OCI-LY7 (cell line): ENCODE measurements around the gene TOP3A. TPM values are rescaled to one million over a fixed set of nuclear protein-coding genes. Genes with fewer than 3 reads are reported as not detected.
"Not testable (repeated sequence)": the region's sequence is repeated elsewhere in the genome, so short reads cannot be mapped to it uniquely, and the experiment has no call there.

ENCODE experiments used
- BruUV-seq: library from RNA; stranded (reverse); fragments of 400-500 nt; replicated peaks from 2 replicates; lab custom pipeline; 2021; lab: Mats Ljungman, UMichigan
- CTCF ChIA-PET: fragments of 300-600 bp; sonication (Branson Sonifier 250); formaldehyde crosslinking; loops from one replicate; lab custom pipeline; 2022; ENCODE audit warnings: antibody characterized with exemption; ENCODE audit not compliant: unreplicated experiment; lab: Charles Lee
- POLR2A ChIA-PET: fragments of 300-600 bp; sonication (Branson Sonifier 250); formaldehyde crosslinking; loops from one replicate; lab custom pipeline; 2022; ENCODE audit warnings: antibody characterized with exemption; lab: Charles Lee
- DNase-seq: peaks from one replicate; pipeline ENCODE4 v3.0.0-alpha.2; 2015; ENCODE audit warnings: low spot score
- H2AFZ ChIP-seq: fragments of 200-600 bp; sonication (generic), shearing (Covaris generic); 2 replicates; pipeline ENCODE4 v1.6.1; 2014; ENCODE audit warnings: mild to moderate bottlenecking, antibody characterized with exemption, low read length, moderate library complexity
- H3K27ac ChIP-seq: fragments of 200-600 bp; sonication (generic); 2 replicates; pipeline ENCODE4 v1.5.1; 2014; ENCODE audit warnings: mixed run types, low read depth, mild to moderate bottlenecking, moderate library complexity, low read length, inconsistent platforms; ENCODE audit not compliant: poor library complexity, severe bottlenecking
- H3K36me3 ChIP-seq: fragments of 200-600 bp; sonication (generic); 2 replicates; pipeline ENCODE4 v1.6.1; 2014; ENCODE audit warnings: mild to moderate bottlenecking, antibody characterized with exemption, low read length, moderate library complexity, mixed read lengths; ENCODE audit not compliant: insufficient read depth
- H3K4me1 ChIP-seq: fragments of 200-600 bp; sonication (generic); 2 replicates; pipeline ENCODE4 v1.5.1; 2014; ENCODE audit warnings: mild to moderate bottlenecking, low read length; ENCODE audit not compliant: insufficient read depth, poor library complexity, severe bottlenecking
- H3K4me2 ChIP-seq: fragments of 200-600 bp; sonication (generic); 2 replicates; pipeline ENCODE4 v1.6.1; 2014; ENCODE audit warnings: mild to moderate bottlenecking, low read length
- H3K4me3 ChIP-seq: fragments of 200-600 bp; sonication (generic); 2 replicates; pipeline ENCODE4 v1.5.1; 2014; ENCODE audit warnings: mild to moderate bottlenecking, low read depth, low read length; ENCODE audit not compliant: poor library complexity, severe bottlenecking
- H3K79me2 ChIP-seq: fragments of 200-600 bp; sonication (generic); 2 replicates; pipeline ENCODE4 v1.6.1; 2016; ENCODE audit warnings: low read depth, mild to moderate bottlenecking, low read length, moderate library complexity, mixed read lengths; ENCODE audit not compliant: insufficient read depth
- H3K9me2 ChIP-seq: fragments of 200-600 bp; sonication (generic); 2 replicates; pipeline ENCODE4 v1.6.1; 2016; ENCODE audit warnings: mild to moderate bottlenecking, low read length, mixed read lengths; ENCODE audit not compliant: insufficient read depth
- H3K9me3 ChIP-seq: fragments of 200-600 bp; sonication (generic); 2 replicates; pipeline ENCODE4 v1.6.1; 2014; ENCODE audit warnings: mild to moderate bottlenecking, mixed run types, low read length, mixed read lengths
- H4K20me1 ChIP-seq: fragments of 200-600 bp; sonication (generic); 2 replicates; pipeline ENCODE4 v1.6.1; 2014; ENCODE audit warnings: mild to moderate bottlenecking, antibody characterized with exemption, low read length, moderate library complexity, mixed read lengths; ENCODE audit not compliant: insufficient read depth
- EZH2phosphoT487 ChIP-seq: fragments of 200-600 bp; sonication (generic); IDR thresholded peaks from 2 replicates; pipeline ENCODE4 v1.6.1; 2018; ENCODE audit warnings: low read depth, borderline replicate concordance, mild to moderate bottlenecking, mixed run types, antibody characterized with exemption, low read length, moderate library complexity, mixed read lengths
- intact Hi-C: fragments of 100-400 bp; cut with micrococcal nuclease; formaldehyde crosslinking; loops from one replicate; pipeline ENCODE4 v1.10.0; 2022; ENCODE audit not compliant: unreplicated experiment
- total RNA-seq, 2 experiments: library from RNA; depleted of rRNA in 1 of 2; stranded (reverse); fragments of >200 nt in 1 of 2; shearing (Covaris generic) in 1 of 2; gene quantifications; 2 replicates each; pipeline ENCODE4 v1.2.3, GENCODE V29; 2014 to 2022
- TF ChIP-seq, protein P1 (sequence below): fragments of 200-600 bp; sonication (generic); conservative IDR thresholded peaks from 2 replicates; pipeline ENCODE4 v1.5.1; 2014; ENCODE audit warnings: mild to moderate bottlenecking, antibody characterized with exemption, low read length, moderate library complexity, mixed read lengths

The TOP3A gene
- total RNA-seq, 2 experiments from 2014 or later: 48.3 to 64.4 TPM

DNA sequence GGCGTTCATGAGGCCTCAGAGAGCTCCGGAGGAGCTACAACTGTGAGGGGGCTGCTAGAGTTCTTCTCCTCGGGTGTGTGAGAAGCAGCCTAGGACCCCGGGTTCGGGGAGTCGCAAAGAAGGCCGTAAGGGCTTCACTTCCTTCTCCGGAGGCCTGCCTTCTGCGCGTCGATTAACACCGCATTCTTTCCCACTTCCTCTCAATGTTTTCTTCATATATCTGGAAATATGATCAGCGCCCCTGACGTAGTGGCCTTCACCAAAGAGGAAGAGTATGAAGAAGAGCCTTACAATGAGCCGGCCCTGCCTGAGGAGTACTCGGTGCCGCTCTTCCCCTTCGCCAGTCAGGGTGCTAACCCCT is 748 bp upstream of the TOP3A start:
- peak; percentile 25 for DNase-seq
- peaks cover 62% of the 10 kb centered on the region for H3K79me2 ChIP-seq
- peaks cover 28% of the 10 kb centered on the region for H3K36me3 ChIP-seq
- peak overlapping the region; percentile 67 for H2AFZ ChIP-seq
- intact Hi-C loops: loop anchor here (2.0 to 5.0 kb wide), 2 partner anchors 55 to 68 kb away; partner anchors contain the start of gene MIEF2
- no peaks in the 10 kb centered on the region for H3K9me2 ChIP-seq
- BruUV-seq: TSS peak; percentile 81
- ChIA-PET POLR2A (interaction anchor here (0.5 to 1.1 kb wide), 2 partner anchors 47 to 49 kb away, joined by 4 read pairs; no protein-coding TSS in a partner anchor), CTCF (no interaction called here)
- peak overlapping the region; percentile 76 for H3K27ac ChIP-seq
- H3K4me3 ChIP-seq: peak overlapping the region; percentile 92
- no peaks in the 10 kb centered on the region for H3K9me3 ChIP-seq
- peaks cover 43% of the 10 kb centered on the region for H3K4me1 ChIP-seq
- peaks cover 5% of the 10 kb centered on the region; the same call in 1 of the 2 replicates for H4K20me1 ChIP-seq
- peak overlapping the region; percentile 97 for H3K4me2 ChIP-seq
- no peak for TF ChIP-seq EZH2phosphoT487
- TF ChIP-seq, protein P1, sequence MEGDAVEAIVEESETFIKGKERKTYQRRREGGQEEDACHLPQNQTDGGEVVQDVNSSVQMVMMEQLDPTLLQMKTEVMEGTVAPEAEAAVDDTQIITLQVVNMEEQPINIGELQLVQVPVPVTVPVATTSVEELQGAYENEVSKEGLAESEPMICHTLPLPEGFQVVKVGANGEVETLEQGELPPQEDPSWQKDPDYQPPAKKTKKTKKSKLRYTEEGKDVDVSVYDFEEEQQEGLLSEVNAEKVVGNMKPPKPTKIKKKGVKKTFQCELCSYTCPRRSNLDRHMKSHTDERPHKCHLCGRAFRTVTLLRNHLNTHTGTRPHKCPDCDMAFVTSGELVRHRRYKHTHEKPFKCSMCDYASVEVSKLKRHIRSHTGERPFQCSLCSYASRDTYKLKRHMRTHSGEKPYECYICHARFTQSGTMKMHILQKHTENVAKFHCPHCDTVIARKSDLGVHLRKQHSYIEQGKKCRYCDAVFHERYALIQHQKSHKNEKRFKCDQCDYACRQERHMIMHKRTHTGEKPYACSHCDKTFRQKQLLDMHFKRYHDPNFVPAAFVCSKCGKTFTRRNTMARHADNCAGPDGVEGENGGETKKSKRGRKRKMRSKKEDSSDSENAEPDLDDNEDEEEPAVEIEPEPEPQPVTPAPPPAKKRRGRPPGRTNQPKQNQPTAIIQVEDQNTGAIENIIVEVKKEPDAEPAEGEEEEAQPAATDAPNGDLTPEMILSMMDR: no peak

DNA sequence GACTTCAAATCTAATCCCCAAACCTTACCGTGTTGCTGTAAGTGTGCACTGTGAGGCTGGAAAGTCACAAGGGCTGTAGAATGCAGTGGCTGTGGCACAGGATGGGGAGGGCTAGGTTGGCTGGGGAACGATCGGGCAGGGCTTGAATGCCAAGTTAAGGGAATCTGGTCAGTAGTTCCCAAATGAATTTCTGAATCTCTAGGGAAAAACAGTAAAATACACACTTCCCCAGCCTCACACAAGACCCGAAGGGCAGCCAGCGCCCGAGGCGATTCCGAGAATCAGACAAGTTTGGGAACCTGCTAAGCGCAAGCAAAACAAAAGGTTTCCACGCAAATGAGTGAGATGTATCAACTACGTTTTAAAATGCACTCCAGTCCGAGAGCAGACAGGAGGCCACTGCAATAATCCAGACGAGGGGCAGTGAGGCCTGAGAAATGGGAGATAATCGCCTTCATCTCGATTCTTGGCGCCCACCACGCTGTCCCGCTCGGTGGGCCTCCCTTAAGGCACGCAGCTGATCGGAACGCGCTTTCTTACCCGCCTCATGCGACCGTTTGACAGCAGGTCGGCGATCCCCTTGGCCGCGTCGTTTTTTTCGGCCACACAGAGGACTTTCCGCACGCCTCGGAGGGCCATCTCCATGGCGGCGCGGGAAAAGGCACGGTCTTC is 599 bp downstream of the TOP3A start:
- peak overlapping the region; percentile 76 for H3K27ac ChIP-seq
- BruUV-seq: no TSS peak
- peaks cover 41% of the 10 kb centered on the region for H3K36me3 ChIP-seq
- peak; percentile 18 for DNase-seq
- H4K20me1 ChIP-seq: peaks cover 5% of the 10 kb centered on the region; the same call in 1 of the 2 replicates
- H3K4me1 ChIP-seq: peaks cover 40% of the 10 kb centered on the region
- CTCF ChIA-PET: no interaction called here
- TF ChIP-seq EZH2phosphoT487: no peak
- TF ChIP-seq, protein P1: no peak
- POLR2A ChIA-PET: no interaction called here
- H3K4me3 ChIP-seq: peak overlapping the region; percentile 92
- peak overlapping the region; percentile 97 for H3K4me2 ChIP-seq
- H3K9me2 ChIP-seq: no peaks in the 10 kb centered on the region
- peaks cover 65% of the 10 kb centered on the region for H3K79me2 ChIP-seq
- intact Hi-C loops: loop anchor here (2.0 kb wide), 1 partner anchor 53 kb away; the partner anchor contains the start of gene MIEF2
- H2AFZ ChIP-seq: peak overlapping the region; percentile 67
- H3K9me3 ChIP-seq: no peaks in the 10 kb centered on the region

DNA sequence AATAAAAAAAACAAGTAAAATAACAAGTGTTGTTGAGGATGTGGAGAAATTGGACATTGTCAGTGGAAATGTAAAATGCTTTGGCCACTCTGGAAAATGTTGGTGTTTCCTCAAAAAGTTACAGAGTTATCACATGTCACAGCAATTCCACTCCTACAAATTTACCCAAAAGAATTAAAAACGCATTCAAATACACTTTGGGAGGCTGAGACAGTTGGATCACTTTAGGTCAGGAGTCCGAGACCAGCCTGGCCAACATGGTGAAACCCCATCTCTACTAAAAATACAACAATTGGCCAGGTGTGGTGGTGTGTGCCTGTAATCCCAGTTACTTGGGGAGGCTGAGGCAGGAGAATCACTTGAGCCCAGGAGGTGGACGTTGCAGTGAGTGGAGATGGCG is 5.6 kb downstream of the TOP3A start:
- TF ChIP-seq EZH2phosphoT487: no peak
- TF ChIP-seq, protein P1: no peak
- Histone ChIP-seq H4K20me1 (peaks cover 5% of the 10 kb centered on the region; the same call in 1 of the 2 replicates), H3K27ac (no peak overlapping the region), H3K4me2 (no peak overlapping the region), H3K79me2 (peaks cover 44% of the 10 kb centered on the region), H3K9me3 (no peaks in the 10 kb centered on the region), H3K4me1 (peaks cover 17% of the 10 kb centered on the region), H3K4me3 (no peak overlapping the region), H3K36me3 (peaks cover 80% of the 10 kb centered on the region), H3K9me2 (no peaks in the 10 kb centered on the region), H2AFZ (no peak overlapping the region)
- BruUV-seq: no TSS peak
- intact Hi-C loops: no loop called here
- CTCF ChIA-PET: no interaction called here
- POLR2A ChIA-PET: interaction anchor here (0.7 kb wide), 1 partner anchor 1025 kb away, joined by 3 read pairs; no protein-coding TSS in a partner anchor
- DNase-seq: no peak

DNA sequence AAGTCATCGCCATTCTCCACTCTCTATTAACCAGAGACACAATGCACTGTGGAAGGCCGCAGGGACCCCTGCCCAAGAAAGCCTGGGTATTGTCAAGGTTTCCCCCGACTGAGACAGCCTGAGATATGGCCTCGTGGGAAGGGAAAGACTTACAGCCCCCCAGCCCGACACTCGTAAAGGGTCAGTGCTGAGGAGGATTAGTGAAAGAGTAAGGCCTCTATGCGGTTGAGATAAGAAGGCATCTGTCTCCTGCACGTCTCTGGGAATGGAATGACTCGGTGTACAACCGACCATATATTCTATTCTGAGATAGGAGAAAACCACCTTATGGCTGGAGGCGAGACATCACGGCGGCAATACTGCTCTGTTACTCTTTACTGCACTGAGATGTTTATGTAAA is 11.6 kb downstream of the TOP3A start:
- H3K4me2 ChIP-seq, DNase-seq, intact Hi-C loops, POLR2A ChIA-PET, H3K9me3 ChIP-seq, H4K20me1 ChIP-seq, H3K4me1 ChIP-seq, H3K27ac ChIP-seq, H3K9me2 ChIP-seq, H3K79me2 ChIP-seq, H3K4me3 ChIP-seq, CTCF ChIA-PET, H2AFZ ChIP-seq: not testable (repeated sequence)
- BruUV-seq: TSS peak; percentile 15
- peaks cover 87% of the 10 kb centered on the region for H3K36me3 ChIP-seq
